HEK293 (cell line): ENCODE results near the gene MLKL.

Experiments used
- BCL11A ChIP-seq: fragments of 450-650 bp; formaldehyde crosslinking; IDR thresholded peaks from 2 replicates; pipeline ENCODE4 v1.5.1; 2016; ENCODE audit warnings: low read depth, missing biosample characterization, missing genetic modification characterization
- KLF1 ChIP-seq: fragments of 450-650 bp; formaldehyde crosslinking; IDR thresholded peaks from 2 replicates; pipeline ENCODE4 v1.5.1; 2016; ENCODE audit warnings: missing biosample characterization, missing genetic modification characterization
- YY1 ChIP-seq: fragments of 450-650 bp; formaldehyde crosslinking; IDR thresholded peaks from 2 replicates; pipeline ENCODE4 v1.5.1; 2018; ENCODE audit warnings: missing biosample characterization, missing genetic modification characterization
- ZBTB1 ChIP-seq: fragments of 450-650 bp; formaldehyde crosslinking; IDR thresholded peaks from 2 replicates; pipeline ENCODE4 v1.5.1; 2016; ENCODE audit warnings: missing biosample characterization, missing genetic modification characterization
- ZNF24 ChIP-seq: fragments of 450-650 bp; formaldehyde crosslinking; IDR thresholded peaks from 2 replicates; pipeline ENCODE4 v1.5.1; 2016; ENCODE audit warnings: missing biosample characterization, missing genetic modification characterization
- ZNF274 ChIP-seq, 2 experiments: fragments of 200-500 bp in 1 of 2; fragments of 450-650 bp in 1 of 2; sonication (Bioruptor generic) in 1 of 2; formaldehyde crosslinking in 1 of 2; IDR thresholded peaks; 2 replicates each; pipeline versions ENCODE4 v1.5.1 to v1.6.1; 2014 to 2016; ENCODE audit warnings: borderline replicate concordance in 1 of 2, inconsistent platforms in 1 of 2, low read length in 1 of 2, missing biosample characterization in 1 of 2, missing genetic modification characterization in 1 of 2
- ZNF558 ChIP-seq: fragments of 450-650 bp; formaldehyde crosslinking; IDR thresholded peaks from 2 replicates; pipeline ENCODE4 v1.5.1; 2016; ENCODE audit warnings: missing biosample characterization, missing genetic modification characterization
- ZNF585B ChIP-seq: fragments of 450-650 bp; formaldehyde crosslinking; IDR thresholded peaks from 2 replicates; pipeline ENCODE4 v1.5.1; 2016; ENCODE audit warnings: missing biosample characterization, missing genetic modification characterization
- ZNF76 ChIP-seq: fragments of 450-650 bp; formaldehyde crosslinking; IDR thresholded peaks from 2 replicates; pipeline ENCODE4; 2016; ENCODE audit warnings: low read depth, missing biosample characterization, missing genetic modification characterization, borderline replicate concordance
- ZSCAN30 ChIP-seq: fragments of 450-650 bp; IDR thresholded peaks from 2 replicates; pipeline ENCODE4 v1.5.1; 2018; ENCODE audit warnings: missing biosample characterization, mild to moderate bottlenecking, missing genetic modification characterization, moderate library complexity
- TF ChIP-seq, protein P1 (sequence below): fragments of 450-650 bp; formaldehyde crosslinking; IDR thresholded peaks from 2 replicates; pipeline ENCODE4 v1.5.1; 2016; ENCODE audit warnings: missing biosample characterization, missing genetic modification characterization
- TF ChIP-seq, protein P2 (sequence below): fragments of 450-650 bp; formaldehyde crosslinking; conservative IDR thresholded peaks from 2 replicates; pipeline ENCODE4 v1.5.1; 2016; ENCODE audit warnings: low read depth, missing biosample characterization, missing genetic modification characterization
- TF ChIP-seq, protein P3 (sequence below): fragments of 450-650 bp; formaldehyde crosslinking; conservative IDR thresholded peaks from 2 replicates; pipeline ENCODE4 v1.5.1; 2016; ENCODE audit warnings: low read depth, missing biosample characterization, missing genetic modification characterization

DNA sequence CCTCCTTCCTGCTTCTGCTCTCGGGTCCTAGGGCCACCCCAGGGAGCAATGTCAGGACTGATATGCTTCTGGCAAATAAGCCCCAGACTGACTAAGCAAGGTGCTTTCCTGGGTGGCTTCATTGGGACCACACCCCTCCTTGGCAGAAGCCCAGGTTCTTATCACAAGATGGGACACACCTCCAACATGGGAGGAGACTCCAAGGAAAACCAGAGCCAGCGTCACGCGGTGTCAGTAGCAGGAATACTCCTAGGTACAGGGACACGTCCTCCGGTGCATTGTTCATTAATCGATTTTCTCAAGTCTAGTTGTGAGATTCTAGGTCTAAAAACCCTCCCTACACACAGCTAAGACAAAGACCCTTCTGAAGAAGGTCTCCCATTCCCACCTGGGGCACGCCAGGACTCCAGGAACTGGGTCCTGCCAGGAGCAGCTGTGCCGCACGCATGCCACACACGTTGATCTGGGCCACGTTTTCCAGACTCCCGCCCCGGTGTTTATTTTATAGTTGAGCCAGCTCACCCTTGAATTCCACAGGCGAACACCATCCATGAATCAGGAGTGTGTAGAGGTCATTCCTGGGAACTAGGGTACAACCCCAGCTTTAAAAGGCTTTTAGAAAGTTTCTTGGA lies 43.1 kb upstream of the MLKL start:
- TF ChIP-seq, protein P1, sequence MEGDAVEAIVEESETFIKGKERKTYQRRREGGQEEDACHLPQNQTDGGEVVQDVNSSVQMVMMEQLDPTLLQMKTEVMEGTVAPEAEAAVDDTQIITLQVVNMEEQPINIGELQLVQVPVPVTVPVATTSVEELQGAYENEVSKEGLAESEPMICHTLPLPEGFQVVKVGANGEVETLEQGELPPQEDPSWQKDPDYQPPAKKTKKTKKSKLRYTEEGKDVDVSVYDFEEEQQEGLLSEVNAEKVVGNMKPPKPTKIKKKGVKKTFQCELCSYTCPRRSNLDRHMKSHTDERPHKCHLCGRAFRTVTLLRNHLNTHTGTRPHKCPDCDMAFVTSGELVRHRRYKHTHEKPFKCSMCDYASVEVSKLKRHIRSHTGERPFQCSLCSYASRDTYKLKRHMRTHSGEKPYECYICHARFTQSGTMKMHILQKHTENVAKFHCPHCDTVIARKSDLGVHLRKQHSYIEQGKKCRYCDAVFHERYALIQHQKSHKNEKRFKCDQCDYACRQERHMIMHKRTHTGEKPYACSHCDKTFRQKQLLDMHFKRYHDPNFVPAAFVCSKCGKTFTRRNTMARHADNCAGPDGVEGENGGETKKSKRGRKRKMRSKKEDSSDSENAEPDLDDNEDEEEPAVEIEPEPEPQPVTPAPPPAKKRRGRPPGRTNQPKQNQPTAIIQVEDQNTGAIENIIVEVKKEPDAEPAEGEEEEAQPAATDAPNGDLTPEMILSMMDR (tag by site-specific recombination) = no peak
- TF ChIP-seq ZNF558 (tag by site-specific recombination) (no peak), KLF1 (peak; percentile 93), ZNF76 (peak; percentile 62; the same call in 1 of the 2 replicates), ZBTB1 (tag by site-specific recombination) (no peak), ZNF274 (IDR thresholded peaks at IDR 0.05; ENCODE audit: low read length) (no peak), ZNF274 (tag by site-specific recombination; IDR thresholded peaks at IDR 0.05; ENCODE audit: borderline replicate concordance) (no peak), ZNF585B (no peak), ZSCAN30 (peak; percentile 44; the same call in 1 of the 2 replicates), ZNF24 (tag by site-specific recombination) (peak; percentile 81), YY1 (tag by site-specific recombination) (no peak), BCL11A (tag by site-specific recombination) (no peak)
- TF ChIP-seq, protein P2, sequence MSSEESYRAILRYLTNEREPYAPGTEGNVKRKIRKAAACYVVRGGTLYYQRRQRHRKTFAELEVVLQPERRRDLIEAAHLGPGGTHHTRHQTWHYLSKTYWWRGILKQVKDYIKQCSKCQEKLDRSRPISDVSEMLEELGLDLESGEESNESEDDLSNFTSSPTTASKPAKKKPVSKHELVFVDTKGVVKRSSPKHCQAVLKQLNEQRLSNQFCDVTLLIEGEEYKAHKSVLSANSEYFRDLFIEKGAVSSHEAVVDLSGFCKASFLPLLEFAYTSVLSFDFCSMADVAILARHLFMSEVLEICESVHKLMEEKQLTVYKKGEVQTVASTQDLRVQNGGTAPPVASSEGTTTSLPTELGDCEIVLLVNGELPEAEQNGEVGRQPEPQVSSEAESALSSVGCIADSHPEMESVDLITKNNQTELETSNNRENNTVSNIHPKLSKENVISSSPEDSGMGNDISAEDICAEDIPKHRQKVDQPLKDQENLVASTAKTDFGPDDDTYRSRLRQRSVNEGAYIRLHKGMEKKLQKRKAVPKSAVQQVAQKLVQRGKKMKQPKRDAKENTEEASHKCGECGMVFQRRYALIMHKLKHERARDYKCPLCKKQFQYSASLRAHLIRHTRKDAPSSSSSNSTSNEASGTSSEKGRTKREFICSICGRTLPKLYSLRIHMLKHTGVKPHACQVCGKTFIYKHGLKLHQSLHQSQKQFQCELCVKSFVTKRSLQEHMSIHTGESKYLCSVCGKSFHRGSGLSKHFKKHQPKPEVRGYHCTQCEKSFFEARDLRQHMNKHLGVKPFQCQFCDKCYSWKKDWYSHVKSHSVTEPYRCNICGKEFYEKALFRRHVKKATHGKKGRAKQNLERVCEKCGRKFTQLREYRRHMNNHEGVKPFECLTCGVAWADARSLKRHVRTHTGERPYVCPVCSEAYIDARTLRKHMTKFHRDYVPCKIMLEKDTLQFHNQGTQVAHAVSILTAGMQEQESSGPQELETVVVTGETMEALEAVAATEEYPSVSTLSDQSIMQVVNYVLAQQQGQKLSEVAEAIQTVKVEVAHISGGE (tag by site-specific recombination) = 0 out of 2 replicates have a peak, but pooled peaks have one; percentile 28
- TF ChIP-seq, protein P3, sequence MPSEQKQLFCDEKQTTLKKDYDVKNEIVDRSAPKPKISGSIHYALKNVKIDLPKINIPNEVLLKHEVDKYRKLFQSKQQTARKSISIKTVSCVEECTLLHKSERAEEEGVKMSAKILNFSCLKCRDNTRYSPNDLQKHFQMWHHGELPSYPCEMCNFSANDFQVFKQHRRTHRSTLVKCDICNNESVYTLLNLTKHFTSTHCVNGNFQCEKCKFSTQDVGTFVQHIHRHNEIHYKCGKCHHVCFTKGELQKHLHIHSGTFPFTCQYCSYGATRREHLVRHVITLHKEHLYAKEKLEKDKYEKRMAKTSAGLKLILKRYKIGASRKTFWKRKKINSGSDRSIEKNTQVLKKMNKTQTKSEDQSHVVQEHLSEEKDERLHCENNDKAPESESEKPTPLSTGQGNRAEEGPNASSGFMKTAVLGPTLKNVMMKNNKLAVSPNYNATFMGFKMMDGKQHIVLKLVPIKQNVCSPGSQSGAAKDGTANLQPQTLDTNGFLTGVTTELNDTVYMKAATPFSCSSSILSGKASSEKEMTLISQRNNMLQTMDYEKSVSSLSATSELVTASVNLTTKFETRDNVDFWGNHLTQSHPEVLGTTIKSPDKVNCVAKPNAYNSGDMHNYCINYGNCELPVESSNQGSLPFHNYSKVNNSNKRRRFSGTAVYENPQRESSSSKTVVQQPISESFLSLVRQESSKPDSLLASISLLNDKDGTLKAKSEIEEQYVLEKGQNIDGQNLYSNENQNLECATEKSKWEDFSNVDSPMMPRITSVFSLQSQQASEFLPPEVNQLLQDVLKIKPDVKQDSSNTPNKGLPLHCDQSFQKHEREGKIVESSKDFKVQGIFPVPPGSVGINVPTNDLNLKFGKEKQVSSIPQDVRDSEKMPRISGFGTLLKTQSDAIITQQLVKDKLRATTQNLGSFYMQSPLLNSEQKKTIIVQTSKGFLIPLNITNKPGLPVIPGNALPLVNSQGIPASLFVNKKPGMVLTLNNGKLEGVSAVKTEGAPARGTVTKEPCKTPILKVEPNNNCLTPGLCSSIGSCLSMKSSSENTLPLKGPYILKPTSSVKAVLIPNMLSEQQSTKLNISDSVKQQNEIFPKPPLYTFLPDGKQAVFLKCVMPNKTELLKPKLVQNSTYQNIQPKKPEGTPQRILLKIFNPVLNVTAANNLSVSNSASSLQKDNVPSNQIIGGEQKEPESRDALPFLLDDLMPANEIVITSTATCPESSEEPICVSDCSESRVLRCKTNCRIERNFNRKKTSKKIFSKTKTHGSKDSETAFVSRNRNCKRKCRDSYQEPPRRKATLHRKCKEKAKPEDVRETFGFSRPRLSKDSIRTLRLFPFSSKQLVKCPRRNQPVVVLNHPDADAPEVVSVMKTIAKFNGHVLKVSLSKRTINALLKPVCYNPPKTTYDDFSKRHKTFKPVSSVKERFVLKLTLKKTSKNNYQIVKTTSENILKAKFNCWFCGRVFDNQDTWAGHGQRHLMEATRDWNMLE (tag by site-specific recombination) = no peak
